HepG2 (cell line): Measurements from ENCODE around the gene INAFM1. TPM values are rescaled to one million over a fixed set of nuclear protein-coding genes. Genes with fewer than 3 reads are reported as not detected.

Experiments
- DMAP1 ChIP-seq: IDR thresholded peaks from 2 replicates; pipeline ENCODE4 v1.6.1; 2016
- E2F1 ChIP-seq: sonication (generic); formaldehyde crosslinking; IDR thresholded peaks from 2 replicates; pipeline ENCODE4 v1.5.0; 2020; ENCODE audit warnings: missing genetic modification reagents
- FOXK1 ChIP-seq: sonication (generic); formaldehyde crosslinking; IDR thresholded peaks from 2 replicates; pipeline ENCODE4 v1.4.0; 2020; ENCODE audit warnings: low read depth, missing genetic modification reagents, borderline replicate concordance
- GMEB1 ChIP-seq: sonication (generic); formaldehyde crosslinking; IDR thresholded peaks from 2 replicates; pipeline ENCODE4 v1.5.1; 2020; ENCODE audit warnings: missing genetic modification reagents, mild to moderate bottlenecking, borderline replicate concordance
- HBP1 ChIP-seq: IDR thresholded peaks from 2 replicates; pipeline ENCODE4 v1.6.1; 2016; ENCODE audit warnings: low read depth, control low read depth
- HMGXB4 ChIP-seq, 2 experiments: sonication (generic) in 1 of 2; formaldehyde crosslinking in 1 of 2; IDR thresholded peaks; 2 replicates each; pipeline versions ENCODE4 v1.4.0 to v1.6.1; 2018 to 2020; ENCODE audit warnings: missing genetic modification reagents in 2 of 2, borderline replicate concordance in 1 of 2, low read depth in 1 of 2, mild to moderate bottlenecking in 1 of 2, missing biosample characterization in 1 of 2
- HOXA3 ChIP-seq: sonication (generic); formaldehyde crosslinking; IDR thresholded peaks from 2 replicates; pipeline ENCODE4 v1.5.0; 2020; ENCODE audit warnings: missing genetic modification reagents
- KDM6A ChIP-seq: IDR thresholded peaks from 2 replicates; pipeline ENCODE4 v1.6.1; 2016; ENCODE audit warnings: low read depth
- NFYC ChIP-seq: IDR thresholded peaks from 2 replicates; pipeline ENCODE4 v1.6.1; 2016; ENCODE audit warnings: missing genetic modification reagents, missing compliant biosample characterization
- PITX1 ChIP-seq: sonication (generic); formaldehyde crosslinking; IDR thresholded peaks from 2 replicates; pipeline ENCODE4 v1.5.1; 2020; ENCODE audit warnings: mild to moderate bottlenecking, missing genetic modification reagents
- SMC3 ChIP-seq: IDR thresholded peaks from 2 replicates; pipeline ENCODE4 v1.6.1; 2011; ENCODE audit warnings: low read length, improper control_type of control experiment
- STAG1 ChIP-seq: sonication (generic); formaldehyde crosslinking; IDR thresholded peaks from 2 replicates; pipeline ENCODE4 v1.4.0; 2020; ENCODE audit warnings: missing genetic modification reagents
- THAP8 ChIP-seq: sonication (generic); formaldehyde crosslinking; IDR thresholded peaks from 2 replicates; pipeline ENCODE4 v1.5.1; 2020; ENCODE audit warnings: missing genetic modification reagents, mild to moderate bottlenecking, borderline replicate concordance
- ZKSCAN8 ChIP-seq: IDR thresholded peaks from 2 replicates; pipeline ENCODE4 v1.6.1; 2016; ENCODE audit warnings: borderline replicate concordance, missing genetic modification reagents, missing compliant biosample characterization
- ZNF333 ChIP-seq: sonication (generic); formaldehyde crosslinking; IDR thresholded peaks from 2 replicates; pipeline ENCODE4 v1.4.0; 2020; ENCODE audit warnings: mild to moderate bottlenecking, missing genetic modification reagents, borderline replicate concordance
- ZNF460 ChIP-seq: sonication (generic); formaldehyde crosslinking; IDR thresholded peaks from 2 replicates; pipeline ENCODE4 v1.5.1; 2020; ENCODE audit warnings: missing genetic modification reagents, mild to moderate bottlenecking, borderline replicate concordance
- ZNF883 ChIP-seq: sonication (generic); formaldehyde crosslinking; IDR thresholded peaks from 2 replicates; pipeline ENCODE4 v1.5.1; 2020; ENCODE audit warnings: mild to moderate bottlenecking, missing genetic modification reagents; ENCODE audit errors: not compliant biosample characterization
- polyA plus RNA-seq, 8 experiments: library from polyadenylated mRNA; depleted of rRNA in 3 of 8; stranded (reverse) in 7 of 8; unstranded in 1 of 8; fragments of >200 nt; fragmentation: Illumina TruSeq in 4 of 8; extraction: Trizol in 4 of 8; gene quantifications; 2 replicates each; pipeline versions ENCODE4 v1.2.1 to v1.2.3, GENCODE V29; 2011 to 2016; ENCODE audit warnings: low read depth in 4 of 8, missing spikeins in 1 of 8, mixed read lengths in 1 of 8; ENCODE audit not compliant: insufficient read depth in 1 of 8
- total RNA-seq, 5 experiments: library from RNA; depleted of rRNA; stranded (reverse); fragments of >200 nt; fragmentation: Illumina TruSeq; extraction: Trizol; gene quantifications; 2 replicates each; pipeline ENCODE4 v1.2.3, GENCODE V29; 2016; ENCODE audit warnings: low read depth in 1 of 5

INAFM1 gene
- total and polyA plus RNA-seq, 2 of the 13 experiments (the other 11 are each of a cell fraction or from before 2014, with no cell fraction given): 0.88 to 1.9 TPM

GRCh38 chr19:47231215-47232054, 43.2 kb upstream of the INAFM1 start (continued):
- TF ChIP-seq GMEB1 (peak; percentile 60), ZNF333 (CRISPR knock-in tag) (peak; percentile 65; the same call in 1 of the 2 replicates), ZNF883 (CRISPR knock-in tag) (peak; percentile 66), E2F1 (CRISPR knock-in tag) (no peak), SMC3 (no peak), NFYC (CRISPR knock-in tag) (no peak), HOXA3 (CRISPR knock-in tag) (peak; percentile 81), PITX1 (CRISPR knock-in tag) (0 out of 2 replicates have a peak, but pooled peaks have one; percentile 27), FOXK1 (CRISPR knock-in tag) (peak; percentile 53; the same call in 1 of the 2 replicates), ZNF460 (no peak), HMGXB4 (CRISPR knock-in tag; IDR thresholded peaks at IDR 0.05; ENCODE audit: borderline replicate concordance in 1 of 2, low read depth in 1 of 2) (0 out of 4 replicates have a peak, but pooled peaks of 1 of the 2 experiments have one; percentile 49), HBP1 (CRISPR knock-in tag) (peak; percentile 71), THAP8 (CRISPR knock-in tag) (peak; percentile 94; the same call in 1 of the 2 replicates), STAG1 (CRISPR knock-in tag) (no peak), ZKSCAN8 (peak; percentile 26; the same call in 1 of the 2 replicates), KDM6A (CRISPR knock-in tag) (no peak), DMAP1 (CRISPR knock-in tag) (peak; percentile 81)
